GM21529 (cell line): ENCODE data around the gene LDHAL6B.

ENCODE experiments used
- ATAC-seq: cut with Tn5 transposase; IDR thresholded peaks from one replicate; pipeline ENCODE4 v1.9.1; 2021; ENCODE audit not compliant: unreplicated experiment

LDHAL6B gene

DNA sequence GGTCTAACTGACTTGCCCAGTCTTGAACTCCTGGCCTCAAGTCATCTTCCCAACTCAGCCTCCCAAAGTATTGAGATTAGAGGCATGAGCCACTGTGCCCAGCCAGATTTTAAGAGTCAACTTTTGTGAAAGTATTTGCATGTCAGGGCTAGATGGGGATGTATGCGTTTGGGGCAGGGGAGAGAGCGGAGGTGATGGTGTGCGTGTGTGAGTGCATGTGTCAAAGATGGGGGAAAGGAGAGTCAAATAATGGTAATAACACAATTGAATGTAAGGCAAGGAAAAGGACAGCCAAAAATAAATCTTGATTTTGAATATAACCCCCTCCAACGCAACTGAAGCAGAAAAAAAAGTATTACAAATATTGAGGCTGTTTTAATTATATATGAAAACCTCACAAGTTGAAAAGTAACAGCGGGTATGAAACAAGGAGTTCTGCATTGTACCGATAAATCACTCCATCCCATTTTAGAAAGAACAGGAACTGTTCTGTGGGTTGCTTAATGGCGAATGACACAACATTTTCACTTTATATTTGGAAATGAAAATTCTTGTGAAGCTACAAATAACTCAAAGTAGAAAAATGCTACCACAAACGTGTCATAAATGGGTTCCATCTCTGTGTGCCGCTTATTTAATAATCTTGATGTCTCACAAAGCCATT, 29.9 kb upstream of the LDHAL6B start:
- no peak for ATAC-seq

DNA sequence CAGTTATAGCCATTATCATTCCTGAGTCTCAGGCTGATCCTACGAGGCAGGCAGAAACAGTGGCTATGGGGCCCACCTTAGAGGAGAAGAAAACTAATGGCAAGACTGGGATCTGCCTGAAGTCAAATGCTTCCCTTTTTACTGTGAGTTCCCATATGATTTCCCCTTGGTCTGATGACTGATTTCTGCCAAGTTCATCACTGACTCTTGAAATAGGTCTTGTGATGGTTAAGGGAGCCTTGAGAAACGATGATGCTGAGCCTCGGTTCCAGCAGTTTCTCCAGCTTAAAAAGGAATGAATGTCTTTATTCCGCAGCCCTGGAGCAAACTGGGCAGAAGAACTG, 29.4 kb upstream of the LDHAL6B start:
- ATAC-seq = no peak

DNA sequence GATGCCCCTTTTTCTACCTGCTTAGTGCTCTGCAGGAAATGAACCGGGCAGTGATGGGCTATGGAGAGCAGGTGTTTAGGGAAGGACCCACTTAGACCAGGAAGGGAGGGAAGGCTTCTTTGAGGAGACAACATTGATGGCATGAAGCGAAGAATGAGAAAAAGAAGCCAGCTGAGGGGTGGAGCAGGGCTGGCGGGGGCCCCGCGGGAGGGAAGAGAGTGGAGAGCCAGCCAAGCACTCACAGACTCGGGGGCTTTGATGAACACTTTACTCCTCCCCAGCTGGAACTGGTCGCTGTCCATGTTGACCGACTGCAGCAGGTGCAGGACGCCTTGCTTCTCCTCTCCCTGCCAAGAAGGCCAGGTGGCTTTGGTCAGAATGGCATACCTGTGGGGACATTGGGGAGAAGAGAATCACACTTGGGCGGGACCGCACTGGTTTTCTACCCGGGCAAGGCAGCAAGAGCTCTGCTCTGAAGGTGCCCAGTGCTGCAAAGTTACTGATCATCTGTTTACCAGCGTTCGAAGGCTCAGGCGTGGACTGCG, 28.4 kb upstream of the LDHAL6B start:
- ATAC-seq = no peak

DNA sequence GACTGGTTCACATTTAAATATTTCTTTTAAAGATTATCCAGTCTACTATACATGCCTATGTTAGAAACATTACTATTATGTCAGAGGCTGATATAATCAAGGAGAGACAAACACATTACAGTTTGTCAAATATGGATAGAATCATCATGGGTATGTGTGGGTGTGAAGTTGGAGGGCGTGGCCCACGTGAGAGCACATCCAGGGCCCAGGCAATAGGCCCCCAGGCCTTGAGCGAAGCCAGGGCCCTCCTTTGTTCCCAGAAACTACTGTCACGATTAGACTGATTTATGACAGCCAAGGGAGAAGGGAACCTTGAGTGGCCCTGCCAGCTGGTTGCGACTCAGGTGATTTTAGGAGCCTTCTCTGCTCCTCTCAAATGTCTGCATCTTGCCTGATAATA, 26.9 kb upstream of the LDHAL6B start:
- ATAC-seq = no peak

DNA sequence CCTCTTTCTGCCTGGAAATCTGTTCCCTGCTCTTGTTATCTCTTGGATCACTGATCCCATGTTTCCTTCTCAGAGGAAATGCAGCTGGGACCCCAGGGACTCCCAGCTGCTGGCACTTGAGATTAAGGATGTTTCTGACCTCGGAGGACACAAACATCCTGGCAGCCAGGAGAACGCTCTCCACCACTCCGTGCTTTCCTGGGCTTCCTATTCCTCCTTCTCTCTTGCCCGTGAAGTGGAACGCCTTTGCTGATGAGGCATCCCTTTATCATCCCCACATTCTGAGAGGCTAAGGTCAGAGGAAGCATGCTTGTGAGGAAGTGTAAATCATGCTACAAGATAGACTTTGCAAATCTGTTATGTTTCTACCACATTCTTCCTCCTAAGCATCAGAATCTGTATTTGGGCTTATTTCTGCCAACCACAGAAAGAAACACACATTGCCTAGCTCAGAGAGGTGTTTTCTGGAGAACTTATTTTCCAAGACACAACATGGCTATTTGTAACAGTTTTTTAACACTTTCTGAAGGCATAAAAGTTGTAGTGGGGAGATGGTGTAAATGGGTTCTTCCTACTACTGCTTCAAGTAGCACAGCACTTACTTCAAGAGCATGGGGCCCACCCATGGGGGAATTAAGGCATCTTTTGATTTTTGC, 25.6 kb upstream of the LDHAL6B start:
- no peak for ATAC-seq

DNA sequence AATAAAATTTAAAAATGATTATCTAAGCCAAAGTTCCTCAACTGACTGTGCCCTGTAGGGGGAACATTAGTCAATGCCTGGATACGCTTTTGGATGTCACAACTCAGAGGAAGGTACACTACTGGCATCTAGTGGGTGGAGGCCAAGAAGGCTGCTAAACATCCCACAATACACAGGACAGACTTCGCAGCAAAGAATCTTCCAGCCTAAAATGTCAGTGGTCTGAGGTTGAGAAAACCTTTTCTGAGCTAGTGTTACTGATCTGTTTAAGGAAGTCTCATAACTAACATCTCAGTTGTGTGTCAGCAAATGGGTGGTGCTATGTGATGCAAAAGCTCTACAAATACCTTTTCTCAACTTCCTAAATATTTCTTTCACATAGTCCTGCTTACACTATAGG, 20.9 kb upstream of the LDHAL6B start:
- no peak for ATAC-seq

DNA sequence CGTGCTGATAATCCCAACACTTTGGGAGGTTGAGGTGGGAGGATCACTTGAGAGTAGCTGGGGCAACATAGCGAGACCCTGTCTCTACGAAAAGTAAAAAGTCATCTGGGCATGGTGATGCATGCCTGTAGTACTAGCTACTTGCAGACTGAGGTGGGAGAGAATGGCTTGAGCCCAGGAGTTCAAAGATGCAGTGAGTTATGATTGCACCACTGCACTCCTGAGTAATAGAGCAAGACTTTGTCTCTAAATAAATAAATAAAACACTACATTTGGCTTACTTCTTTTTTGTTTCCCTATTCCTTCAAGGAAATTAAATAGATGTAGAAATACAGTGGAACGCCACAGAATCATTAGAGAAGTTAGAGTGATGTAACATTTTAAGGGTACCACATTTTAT, 20.1 kb upstream of the LDHAL6B start:
- ATAC-seq = no peak

DNA sequence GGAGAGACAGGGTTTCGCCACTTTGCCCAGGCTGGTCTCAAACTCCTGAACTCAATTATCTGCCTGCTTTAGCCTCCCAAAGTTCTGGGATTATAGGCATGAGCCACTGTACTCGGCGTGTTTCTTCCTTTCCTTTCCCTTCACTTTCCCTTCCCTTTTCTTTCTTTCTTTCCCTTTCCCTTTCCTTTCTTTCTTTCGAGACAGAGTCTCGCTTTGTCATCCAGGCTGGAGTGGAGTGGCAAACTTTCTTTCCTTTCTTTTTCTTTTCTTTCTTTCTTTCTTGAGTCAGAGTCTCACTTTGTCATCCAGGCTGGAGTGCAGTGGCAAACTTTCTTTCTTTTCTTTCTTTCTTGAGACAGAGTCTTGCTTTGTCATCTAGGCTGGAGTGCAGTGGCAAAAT, 17.4 kb upstream of the LDHAL6B start:
- no peak for ATAC-seq

DNA sequence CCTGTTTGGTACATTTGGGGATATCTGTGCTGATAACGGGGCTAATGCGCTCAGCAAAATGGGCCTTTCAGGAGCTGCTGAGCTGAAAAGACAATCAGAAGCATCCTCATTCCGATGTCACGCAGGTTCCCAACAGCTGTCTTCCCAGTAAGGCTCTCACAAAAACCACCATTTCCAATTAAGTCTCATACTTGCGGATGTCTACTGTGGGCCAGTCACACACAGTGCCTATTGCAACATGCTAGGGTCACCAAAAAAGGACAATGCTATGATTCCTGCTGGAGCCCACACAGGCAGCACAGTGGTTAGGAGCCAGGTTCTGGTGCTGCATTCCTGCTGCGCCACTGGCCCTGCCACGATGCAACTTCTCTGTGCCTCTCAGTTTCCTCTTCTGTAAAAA, 16.4 kb upstream of the LDHAL6B start:
- no peak for ATAC-seq

DNA sequence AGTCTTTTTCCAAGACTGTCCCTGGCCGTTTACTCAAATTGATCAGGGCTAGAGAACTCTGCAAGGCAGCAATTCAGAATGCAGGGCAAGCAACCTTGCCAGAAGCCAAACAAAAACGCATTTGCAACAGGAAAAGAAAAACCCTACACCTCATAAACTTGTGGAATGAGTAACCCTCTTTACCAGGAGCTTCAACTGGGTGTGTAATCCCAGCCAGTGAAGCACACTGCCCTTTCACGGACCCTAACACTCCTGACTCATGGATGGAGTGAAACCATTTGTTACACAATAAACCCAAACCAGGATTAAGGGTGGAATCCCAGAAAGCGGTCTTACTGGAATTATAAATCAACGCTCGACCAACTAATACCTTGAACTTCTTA, 14.8 kb upstream of the LDHAL6B start:
- no peak for ATAC-seq

DNA sequence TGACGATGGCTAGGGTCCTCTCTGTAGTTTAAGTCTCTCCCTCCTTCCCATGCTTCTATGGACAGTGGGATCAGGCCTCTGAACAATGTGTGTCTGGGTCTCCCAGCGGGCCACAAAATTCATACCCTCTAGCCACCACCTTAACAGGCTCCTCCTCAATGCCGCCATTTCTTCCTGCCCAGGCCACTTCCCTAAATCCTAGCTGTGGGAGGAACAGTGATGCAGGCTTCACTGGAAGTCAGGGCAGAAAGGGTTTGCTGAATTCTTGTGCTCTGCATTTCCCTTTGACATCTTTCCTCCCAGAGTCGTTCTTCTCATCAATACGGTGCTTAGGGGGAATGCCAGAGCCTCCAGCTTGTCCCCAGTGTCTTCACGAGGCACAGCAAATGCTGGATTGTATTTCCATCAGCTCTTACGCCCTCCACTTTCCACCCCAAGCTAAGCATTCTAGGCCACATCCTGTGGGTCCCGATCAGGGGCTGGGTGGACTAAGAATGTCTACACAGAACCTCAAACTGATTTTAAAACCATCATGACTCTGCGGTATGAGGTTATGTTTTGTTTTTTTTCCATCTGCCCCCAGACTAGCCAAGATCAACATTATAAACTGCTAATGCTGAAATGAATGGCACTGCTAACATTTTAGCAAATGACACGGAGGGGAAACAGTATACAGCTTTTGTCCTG, 11.9 kb upstream of the LDHAL6B start:
- no peak for ATAC-seq

DNA sequence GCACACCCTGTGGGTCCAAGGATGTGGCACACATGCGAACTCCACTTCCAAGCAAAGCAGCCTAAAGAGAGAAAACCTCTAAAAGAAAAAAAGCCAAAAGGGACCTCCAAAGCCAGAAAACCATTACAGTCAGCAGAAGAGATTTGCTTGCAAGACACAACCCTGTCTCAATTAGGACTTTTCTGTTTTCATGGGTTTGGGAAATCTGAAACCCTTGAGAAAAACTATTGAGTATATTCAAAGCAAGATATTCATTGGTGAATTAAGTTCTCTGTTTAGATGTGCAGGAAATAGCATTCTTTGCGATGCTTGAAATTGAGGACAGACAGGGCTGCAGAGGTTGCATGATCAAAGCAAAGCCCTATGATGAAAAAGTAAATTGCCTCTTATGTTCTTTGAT, 10.2 kb upstream of the LDHAL6B start:
- no peak for ATAC-seq

DNA sequence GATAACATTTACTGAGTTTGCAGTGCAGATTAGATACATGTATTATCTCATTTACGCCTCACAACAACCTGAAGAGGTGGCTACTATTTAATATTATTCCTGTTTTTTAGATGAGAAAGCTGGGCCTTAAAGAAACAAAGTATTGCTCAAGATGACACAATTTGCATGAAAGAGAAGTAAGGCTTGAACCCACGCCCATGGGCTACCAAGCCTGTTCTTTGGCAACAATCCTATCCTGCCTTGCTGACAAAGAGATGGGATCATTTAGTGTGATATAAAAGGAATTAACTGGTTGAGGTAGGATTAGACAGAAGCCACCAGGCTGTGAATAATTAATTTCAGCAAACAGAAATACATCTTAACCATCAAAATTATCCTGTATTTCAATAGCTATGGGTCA, 9.2 kb upstream of the LDHAL6B start:
- no peak for ATAC-seq

DNA sequence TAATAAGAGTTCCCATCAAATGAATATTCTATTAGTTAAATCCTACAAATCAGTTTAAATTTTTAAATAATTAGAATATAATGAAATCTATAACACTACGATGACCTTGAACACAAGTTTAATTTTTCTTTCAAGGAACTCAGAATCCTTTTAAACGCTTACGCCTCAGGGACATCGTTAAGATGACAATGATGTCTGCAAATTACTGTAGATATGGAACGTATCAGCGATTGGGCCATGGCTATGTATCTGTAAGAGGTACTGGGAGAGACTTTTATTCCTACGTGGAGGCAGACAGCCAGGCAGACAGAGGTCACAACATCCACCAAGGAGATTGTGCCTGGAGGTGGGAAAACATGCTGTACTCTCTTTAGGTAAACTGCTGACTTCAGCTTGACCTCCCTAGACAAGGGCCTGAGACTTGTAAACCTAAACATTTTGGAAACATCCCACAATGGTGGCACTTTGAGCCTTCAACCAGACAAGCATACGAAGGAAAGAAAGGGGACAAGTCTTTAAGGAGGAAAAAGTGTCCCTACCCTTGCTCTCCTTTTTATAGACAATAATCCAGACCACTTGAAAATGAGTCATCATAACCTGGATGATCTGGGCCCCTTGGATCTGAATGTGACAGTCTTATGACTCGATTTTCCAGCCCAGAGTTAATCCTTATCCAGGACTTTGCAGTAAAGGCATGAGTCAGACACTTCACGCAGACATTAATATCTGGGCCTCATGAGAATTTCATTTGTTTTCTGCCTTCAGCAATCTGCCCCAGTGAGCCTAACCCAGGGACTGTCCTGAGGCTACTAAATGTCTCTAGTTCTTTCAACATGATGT, 6.8 kb upstream of the LDHAL6B start:
- ATAC-seq = no peak

DNA sequence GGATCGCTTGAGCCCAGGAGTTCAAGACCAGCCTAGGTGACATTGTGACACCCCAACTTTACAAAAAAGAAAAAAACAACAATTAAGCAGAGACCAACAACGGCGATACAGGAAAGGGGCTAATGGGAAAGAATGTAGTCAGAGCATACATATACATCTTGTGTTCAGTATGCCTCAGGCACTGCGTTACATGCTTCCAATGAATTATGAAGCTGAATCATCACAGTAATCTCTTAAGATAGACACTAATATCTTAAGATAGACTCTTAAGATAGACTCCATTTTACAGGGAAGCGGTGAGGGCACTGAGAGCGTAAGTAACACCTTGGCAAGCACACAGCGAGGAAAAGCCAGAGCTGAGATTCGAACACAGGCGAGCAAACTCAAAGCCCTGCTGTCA, 6.1 kb upstream of the LDHAL6B start:
- no peak for ATAC-seq

DNA sequence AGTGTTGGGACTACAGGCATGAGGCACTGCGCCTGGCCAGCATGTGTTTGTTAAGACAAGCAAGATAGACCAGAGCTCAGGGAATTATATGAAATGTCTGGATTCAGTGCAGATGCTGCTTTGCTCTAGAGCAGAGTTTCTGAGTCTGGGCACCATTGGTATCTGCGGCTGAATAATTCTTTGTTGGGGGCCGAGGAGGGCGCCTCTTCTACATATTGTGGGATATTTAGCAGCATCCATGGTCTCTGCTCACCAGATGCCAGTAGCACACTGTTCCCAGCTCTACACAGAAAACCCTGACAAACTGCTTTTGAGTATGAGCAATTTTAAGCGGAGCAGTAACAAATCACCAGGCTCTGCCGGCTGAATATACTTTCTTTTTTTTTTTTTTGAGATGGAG, 3.6 kb upstream of the LDHAL6B start:
- no peak for ATAC-seq

DNA sequence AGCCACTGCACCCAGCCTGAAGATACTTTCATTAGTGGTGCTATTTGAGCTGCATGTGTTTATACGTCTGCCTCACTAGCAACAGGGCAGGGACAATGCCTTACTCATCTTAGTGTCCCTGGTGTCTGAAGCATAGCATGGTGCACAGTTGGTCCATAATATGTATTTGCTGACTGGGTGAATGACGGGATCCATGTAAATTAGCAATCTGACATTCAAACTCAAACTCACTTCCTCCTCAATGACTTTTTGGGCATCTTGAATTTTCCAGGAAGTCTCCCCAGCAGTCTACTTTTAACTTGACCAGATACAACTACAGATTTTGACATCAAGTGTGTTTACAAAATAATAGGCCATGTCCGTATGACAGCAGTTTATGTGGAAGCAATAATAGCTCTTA, 3.0 kb upstream of the LDHAL6B start:
- ATAC-seq = no peak

DNA sequence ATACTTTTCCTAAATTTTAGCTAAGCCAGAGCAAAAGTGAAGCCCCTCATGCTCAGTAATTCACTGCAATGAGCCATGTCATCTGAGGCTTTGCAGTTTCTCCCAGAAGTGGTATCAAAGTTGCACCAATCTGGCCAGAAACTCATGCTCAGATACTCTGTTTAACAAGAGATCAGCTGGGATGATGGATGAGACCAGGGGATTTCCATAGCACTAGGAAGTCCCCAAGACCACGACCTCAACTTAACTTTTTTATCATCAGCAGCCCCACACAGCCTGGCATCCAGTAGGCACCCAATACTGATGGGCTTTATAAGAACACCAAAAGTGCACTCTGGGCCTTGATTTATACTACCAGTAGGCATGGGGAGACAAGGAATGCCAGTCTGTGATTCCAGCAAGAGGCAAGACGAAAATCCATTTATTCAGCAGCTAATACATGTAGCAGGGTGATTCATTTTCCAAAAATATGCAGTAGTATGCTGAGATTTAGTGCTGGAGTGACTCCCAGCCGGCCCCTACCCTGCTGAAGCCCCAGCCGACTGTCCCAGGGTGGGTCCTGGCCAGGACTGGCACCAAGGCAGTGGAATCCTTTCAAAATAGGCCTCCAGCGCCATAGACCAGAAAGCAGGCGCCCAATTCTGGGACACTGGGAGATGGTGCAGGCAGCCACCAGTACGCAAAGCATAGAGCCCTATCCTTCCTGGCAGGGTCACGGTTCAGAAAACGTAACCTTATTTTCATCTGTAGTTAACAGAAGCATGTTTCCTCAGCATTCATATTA, 612 bp upstream of the LDHAL6B start:
- ATAC-seq = no peak

DNA sequence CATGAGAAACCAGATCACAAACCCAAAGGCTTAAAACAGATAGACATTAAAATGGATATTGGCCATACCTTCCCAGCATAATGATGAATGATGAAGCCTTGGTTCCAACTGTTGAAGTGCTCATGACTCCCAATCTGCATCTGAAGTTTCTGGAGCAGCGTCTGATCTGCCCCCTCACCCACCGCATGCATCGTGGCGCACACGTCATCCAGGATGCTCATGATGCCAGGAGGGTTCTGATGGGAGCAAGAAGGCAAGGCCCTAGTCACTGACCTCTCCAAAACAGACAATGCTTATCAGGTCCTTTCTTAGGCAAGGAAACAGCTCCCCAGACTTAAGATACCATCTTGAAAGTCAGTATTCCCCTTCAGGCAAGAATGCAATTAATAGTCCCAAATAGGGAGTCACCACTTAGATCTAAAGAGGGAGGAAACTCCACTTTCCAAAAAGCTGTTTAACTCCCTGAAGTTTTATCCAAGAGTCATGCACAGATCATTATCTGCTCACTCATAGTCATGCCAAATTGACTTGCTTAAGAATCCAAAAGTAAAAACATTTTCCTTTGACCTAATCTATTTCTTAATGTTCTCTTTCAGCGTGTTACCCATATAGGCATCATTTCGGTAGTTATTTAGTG, 2.1 kb downstream of the LDHAL6B start:
- no peak for ATAC-seq

DNA sequence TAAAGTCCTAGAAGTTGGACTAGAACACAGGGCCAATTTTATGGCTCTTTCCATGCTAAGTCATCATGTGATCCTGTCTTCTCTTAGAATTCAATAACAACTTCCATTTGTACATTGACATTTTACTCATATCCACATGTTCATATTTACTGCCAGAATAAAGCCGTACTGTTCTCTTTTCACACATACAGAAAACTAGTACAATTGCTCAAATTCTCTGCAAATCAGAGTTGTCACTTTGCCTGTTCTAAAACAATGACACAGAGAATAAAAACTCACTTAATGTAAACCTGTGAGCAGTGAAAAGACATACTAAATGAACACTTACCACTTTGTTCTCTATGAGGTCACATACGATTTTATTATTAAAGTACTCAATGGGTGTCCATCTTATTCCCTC, 3.5 kb downstream of the LDHAL6B start:
- no peak for ATAC-seq
